H1 (cell line): Measurements from ENCODE around the gene CSE1L. TPM values are rescaled to one million over a fixed set of nuclear protein-coding genes. Genes with fewer than 3 reads are reported as not detected.

ENCODE experiments used
- CTCF ChIA-PET: fragments of 300-600 bp; sonication (Branson Sonifier 250); formaldehyde crosslinking; loops from one replicate; lab custom pipeline; 2021; ENCODE audit not compliant: partially characterized antibody; lab: Charles Lee
- POLR2A ChIA-PET: fragments of 300-600 bp; sonication (Branson Sonifier 250); formaldehyde crosslinking; loops from one replicate; lab custom pipeline; 2021; ENCODE audit warnings: inconsistent platforms; ENCODE audit not compliant: partially characterized antibody; lab: Charles Lee
- DNase-seq, 2 experiments: peaks; one replicate each; pipeline versions ENCODE4 v3.0.0 to v3.0.0-alpha.2; 2010 to 2022; ENCODE audit warnings: low spot score in 2 of 2, low read depth in 1 of 2, mixed read lengths in 1 of 2
- FAIRE-seq: peaks from 2 replicates; lab custom pipeline; 2011; peaks lifted over from hg19 to GRCh38; lab: Jason Lieb, UNC
- H2AFZ ChIP-seq: 2 replicates; pipeline ENCODE4 v1.8.1; 2012; ENCODE audit warnings: low read length, inconsistent platforms
- H2AK5ac ChIP-seq: 2 replicates; pipeline ENCODE4 v1.6.1; 2013; ENCODE audit warnings: low read depth, low read length
- H2BK120ac ChIP-seq: replicated peaks from 2 replicates; pipeline ENCODE3; 2013; ENCODE audit warnings: low read depth, low read length, inconsistent platforms
- H2BK12ac ChIP-seq: 2 replicates; pipeline ENCODE4 v1.6.1; 2013; ENCODE audit warnings: low read depth, low read length
- H2BK15ac ChIP-seq: 2 replicates; pipeline ENCODE4 v1.6.1; 2013; ENCODE audit warnings: low read length
- H2BK20ac ChIP-seq: 2 replicates; pipeline ENCODE4 v1.6.1; 2013; ENCODE audit warnings: low read length
- H2BK5ac ChIP-seq: 2 replicates; pipeline ENCODE4 v1.6.1; 2013; ENCODE audit warnings: low read depth, low read length
- H3K14ac ChIP-seq: 2 replicates; pipeline ENCODE4 v1.6.1; 2013; ENCODE audit warnings: inconsistent platforms; ENCODE audit not compliant: insufficient read length
- H3K18ac ChIP-seq: 2 replicates; pipeline ENCODE4 v1.6.1; 2013; ENCODE audit warnings: low read length; ENCODE audit errors: extremely low read depth
- H3K23ac ChIP-seq: 2 replicates; pipeline ENCODE4 v1.6.1; 2013; ENCODE audit warnings: inconsistent platforms; ENCODE audit not compliant: insufficient read length
- H3K23me2 ChIP-seq: 2 replicates; pipeline ENCODE4 v1.6.1; 2013; ENCODE audit warnings: low read depth, low read length
- H3K27ac ChIP-seq: 2 replicates; pipeline ENCODE4 v1.6.1; 2011; ENCODE audit warnings: low read depth, low read length, inconsistent platforms
- H3K27me3 ChIP-seq, 4 experiments: replicated peaks in 1 of 4; 1 replicate in 1 of 4; 2 replicates in 3 of 4; pipeline versions ENCODE4 v1.6.1 to v1.8.1; 2011 to 2013; ENCODE audit warnings: low read length in 3 of 4, mild to moderate bottlenecking in 3 of 4, inconsistent platforms in 2 of 4, mixed read lengths in 2 of 4, moderate library complexity in 1 of 4; ENCODE audit not compliant: control insufficient read depth in 3 of 4, insufficient read depth in 3 of 4; ENCODE audit errors: extremely low read depth in 1 of 4
- H3K36me3 ChIP-seq, 4 experiments: 2 replicates each; pipeline versions ENCODE4 v1.6.1 to v1.8.1; 2011 to 2013; ENCODE audit warnings: mild to moderate bottlenecking in 4 of 4, low read length in 3 of 4, moderate library complexity in 2 of 4, control low read depth in 1 of 4, inconsistent platforms in 1 of 4; ENCODE audit not compliant: insufficient read depth in 4 of 4, control insufficient read depth in 2 of 4
- H3K4ac ChIP-seq: replicated peaks from 2 replicates; pipeline ENCODE3; 2013; ENCODE audit warnings: low read length, low read depth, mixed read lengths, inconsistent platforms; ENCODE audit not compliant: insufficient read length
- H3K4me1 ChIP-seq, 4 experiments: replicated peaks in 1 of 4; 1 replicate in 1 of 4; 2 replicates in 3 of 4; pipeline versions ENCODE4 v1.6.1 to v1.8.1; 2011 to 2013; ENCODE audit warnings: low read length in 3 of 4, inconsistent platforms in 2 of 4, mixed read lengths in 1 of 4; ENCODE audit not compliant: insufficient read depth in 4 of 4, control insufficient read depth in 3 of 4
- H3K4me2 ChIP-seq, 2 experiments: 2 replicates each; pipeline versions ENCODE4 v1.6.1 to v1.8.1; 2011 to 2013; ENCODE audit warnings: low read depth in 2 of 2, low read length in 2 of 2, control low read depth in 1 of 2, inconsistent platforms in 1 of 2, mild to moderate bottlenecking in 1 of 2; ENCODE audit not compliant: insufficient read depth in 1 of 2
- H3K4me3 ChIP-seq, 4 experiments: fragments of 200-600, 300-600 bp in 1 of 4; sonication (generic), shearing (Covaris generic), sonication (Bioruptor Twin) in 1 of 4; 2 replicates each; pipeline versions ENCODE4 v1.5.1 to v1.8.1; 2011 to 2016; ENCODE audit warnings: low read length in 4 of 4, low read depth in 3 of 4, control low read depth in 2 of 4, inconsistent platforms in 2 of 4, mild to moderate bottlenecking in 2 of 4, mixed read lengths in 1 of 4, moderate library complexity in 1 of 4; ENCODE audit not compliant: insufficient read depth in 2 of 4; ENCODE audit errors: extremely low read depth in 1 of 4
- H3K56ac ChIP-seq: replicated peaks from 2 replicates; pipeline ENCODE3; 2013; ENCODE audit warnings: low read depth, mild to moderate bottlenecking, mixed read lengths, low read length, inconsistent platforms; ENCODE audit not compliant: insufficient read length
- H3K79me1 ChIP-seq: 2 replicates; pipeline ENCODE4 v1.6.1; 2013; ENCODE audit warnings: low read depth, low read length, control low read depth
- H3K79me2 ChIP-seq, 2 experiments: 2 replicates each; pipeline versions ENCODE4 v1.6.1 to v1.8.1; 2012 to 2013; ENCODE audit warnings: low read length in 2 of 2, mild to moderate bottlenecking in 2 of 2, inconsistent platforms in 1 of 2; ENCODE audit not compliant: insufficient read depth in 2 of 2, control insufficient read depth in 1 of 2
- H3K9ac ChIP-seq, 4 experiments: replicated peaks in 1 of 4; 1 replicate in 1 of 4; 2 replicates in 3 of 4; pipeline versions ENCODE4 v1.6.1 to v1.8.1; 2011 to 2013; ENCODE audit warnings: low read depth in 3 of 4, low read length in 3 of 4, control low read depth in 2 of 4, mild to moderate bottlenecking in 2 of 4, moderate library complexity in 2 of 4, inconsistent platforms in 1 of 4; ENCODE audit errors: extremely low read depth in 1 of 4
- H3K9me3 ChIP-seq, 2 experiments: 2 replicates each; pipeline versions ENCODE4 v1.6.1 to v1.8.1; 2012 to 2013; ENCODE audit warnings: mild to moderate bottlenecking in 2 of 2, moderate library complexity in 2 of 2, control low read depth in 1 of 2, inconsistent platforms in 1 of 2, low read depth in 1 of 2, low read length in 1 of 2, mixed read lengths in 1 of 2; ENCODE audit not compliant: insufficient read depth in 2 of 2
- H4K20me1 ChIP-seq, 2 experiments: replicated peaks in 1 of 2; 2 replicates each; pipeline versions ENCODE3 to v1.8.1; 2011 to 2013; ENCODE audit warnings: inconsistent platforms in 2 of 2, low read length in 2 of 2, mild to moderate bottlenecking in 1 of 2; ENCODE audit not compliant: insufficient read depth in 2 of 2, control insufficient read depth in 1 of 2
- H4K5ac ChIP-seq: 2 replicates; pipeline ENCODE4 v1.6.1; 2013; ENCODE audit warnings: low read length, low read depth, mixed read lengths, inconsistent platforms; ENCODE audit not compliant: insufficient read length
- H4K8ac ChIP-seq: 2 replicates; pipeline ENCODE4 v1.8.0; 2013; ENCODE audit warnings: mild to moderate bottlenecking, moderate library complexity, low read length, inconsistent platforms; ENCODE audit not compliant: insufficient read depth; ENCODE audit errors: extremely low read depth
- H4K91ac ChIP-seq: replicated peaks from 2 replicates; pipeline ENCODE3; 2013; ENCODE audit warnings: low read length, mixed read lengths, inconsistent platforms; ENCODE audit not compliant: insufficient read length
- ATF3 ChIP-seq: IDR thresholded peaks from 2 replicates; pipeline ENCODE4 v1.6.1; 2011; ENCODE audit warnings: low read depth, mild to moderate bottlenecking, low read length; ENCODE audit not compliant: insufficient read depth
- CBX8 ChIP-seq: fragments of 300-800, 300-1000 bp; sonication (generic); IDR thresholded peaks from 2 replicates; pipeline ENCODE4 v1.7.1; 2016; ENCODE audit warnings: low read depth, low read length, borderline replicate concordance
- CTBP2 ChIP-seq: IDR thresholded peaks from 2 replicates; pipeline ENCODE4 v1.7.0; 2011; ENCODE audit warnings: borderline replicate concordance, mild to moderate bottlenecking, moderate library complexity, mixed read lengths, low read length; ENCODE audit not compliant: insufficient read depth, insufficient read length
- MAFK ChIP-seq: IDR thresholded peaks from 2 replicates; pipeline ENCODE4 v1.6.1; 2012; ENCODE audit warnings: low read depth, mild to moderate bottlenecking, improper control_type of control experiment, low read length
- POLR2A ChIP-seq, 2 experiments: IDR thresholded peaks; 1 replicate in 1 of 2; 2 replicates in 1 of 2; pipeline ENCODE4 v1.6.1; 2011; ENCODE audit warnings: low read depth in 2 of 2, low read length in 2 of 2, mild to moderate bottlenecking in 2 of 2; ENCODE audit errors: control extremely low read depth in 1 of 2
- POU5F1 ChIP-seq: IDR thresholded peaks from 2 replicates; pipeline ENCODE4 v1.6.1; 2011; ENCODE audit warnings: low read depth, mild to moderate bottlenecking, low read length, moderate library complexity
- RBBP5 ChIP-seq: IDR thresholded peaks from 2 replicates; pipeline ENCODE4 v1.7.1; 2012; ENCODE audit warnings: low read depth, mild to moderate bottlenecking, inconsistent platforms, low read length, moderate library complexity, borderline replicate concordance
- TBP ChIP-seq: IDR thresholded peaks from 2 replicates; pipeline ENCODE4 v1.6.1; 2011; ENCODE audit warnings: low read depth, low read length, improper control_type of control experiment
- TCF12 ChIP-seq: IDR thresholded peaks from 2 replicates; pipeline ENCODE4 v1.6.1; 2011; ENCODE audit warnings: low read depth, mild to moderate bottlenecking, low read length
- WGBS, 2 experiments: shearing (Covaris generic) in 1 of 2; methylation state at CpG; one replicate each; pipeline versions ENCODE4 v1.1.6 to v1.1.7; 2013 to 2015; ENCODE audit warnings: low lambda C conversion rate in 2 of 2, mixed read lengths in 2 of 2, inconsistent platforms in 1 of 2, low coverage in 1 of 2, missing lambda C conversion rate in 1 of 2; ENCODE audit not compliant: insufficient replicate concordance in 2 of 2, insufficient coverage in 1 of 2, insufficient read length in 1 of 2; ENCODE audit errors: extremely low coverage in 1 of 2, missing lambda C conversion rate in 1 of 2; 5-methylcytosine and 5-hydroxymethylcytosine counted together
- polyA plus RNA-seq, 7 experiments: library from polyadenylated mRNA; depleted of rRNA in 3 of 7; stranded (reverse) in 5 of 7; unstranded in 2 of 7; fragments of >200 nt in 5 of 7; fragments of 200-250 nt in 2 of 7; gene quantifications; 1 replicate in 5 of 7; 2 replicates in 1 of 7; 4 replicates in 1 of 7; pipeline versions ENCODE4 v1.2.1 to v1.2.3, GENCODE V29; 2011 to 2013; ENCODE audit warnings: missing spikeins in 2 of 7, mixed read lengths in 2 of 7
- total RNA-seq: library from RNA; stranded (reverse); fragmentation: NEBNext Ultra II Directional; extraction: Animal tissue kit (Norgen Biotek cat#: 25700); gene quantifications from 2 replicates; pipeline ENCODE4 v1.2.1, GENCODE V29; 2021
- TF ChIP-seq, protein P1 (sequence below): IDR thresholded peaks from 2 replicates; pipeline ENCODE4 v1.6.1; 2012; ENCODE audit warnings: low read length, inconsistent platforms

CSE1L gene
- total and polyA plus RNA-seq, 2 of the 8 experiments (the other 6 are each of a cell fraction or from before 2014, with no cell fraction given), result 94.1 to 269 TPM

DNA sequence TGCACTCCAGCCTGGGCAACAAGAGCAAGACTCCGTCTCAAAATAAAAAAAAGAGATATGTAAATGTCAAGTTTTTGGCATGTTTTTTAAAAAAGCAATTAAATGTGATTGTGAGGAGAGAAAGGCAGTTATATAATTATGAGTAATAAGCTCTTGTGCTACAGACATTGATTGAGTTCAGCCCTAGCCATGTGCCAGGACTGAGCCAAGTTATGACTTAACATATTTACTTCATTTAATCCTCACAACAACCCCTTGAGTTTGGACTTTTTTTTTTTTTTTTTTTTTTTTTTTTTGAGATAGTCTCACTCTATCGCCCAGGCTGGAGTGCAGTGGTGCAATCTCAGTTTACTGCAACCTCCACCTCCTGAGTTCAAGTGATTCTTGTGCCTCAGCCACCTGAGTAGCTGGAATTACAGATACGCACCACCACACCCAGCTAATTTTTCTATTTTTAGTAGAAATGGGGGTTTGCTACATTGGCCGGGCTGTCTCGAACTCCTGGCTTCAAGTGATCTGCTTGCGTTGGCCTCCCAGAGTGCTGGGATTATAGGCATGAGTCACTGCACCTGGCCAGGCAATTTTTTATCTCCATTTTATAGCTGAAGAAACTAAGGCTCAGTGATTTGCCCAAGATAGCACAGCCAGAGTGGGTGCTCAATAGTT is 15.0 kb upstream of the CSE1L start:
- no peak overlapping the region for H3K18ac ChIP-seq
- FAIRE-seq (no peak), DNase-seq (no peak)
- CTCF ChIA-PET, result interaction anchor here (0.8 kb wide), 1 partner anchor 11 kb away, joined by 3 read pairs; no protein-coding TSS in a partner anchor
- H3K23ac ChIP-seq, result no peak overlapping the region
- H2BK5ac ChIP-seq, result no peak overlapping the region
- H3K4ac ChIP-seq, result no peak overlapping the region
- WGBS, 2 experiments, result 89% methylated on average over 5 of the region's 6 CpGs; no CpG with 5 or more reads in 1 of the 2 experiments
- H3K9ac ChIP-seq, result no peak overlapping the region
- no peak overlapping the region for H4K5ac ChIP-seq
- no peak overlapping the region for H3K4me3 ChIP-seq
- no peak overlapping the region for H2AK5ac ChIP-seq
- H3K9me3 ChIP-seq, result no peaks in the 10 kb centered on the region
- H2BK20ac ChIP-seq, result no peak overlapping the region
- peaks cover 0 to 4% (median 0%) of the 10 kb centered on the region in 4 experiments; a peak in 1 of 7 replicates for H3K4me1 ChIP-seq
- H2AFZ ChIP-seq, result no peak overlapping the region
- no peak overlapping the region for H3K14ac ChIP-seq
- H4K91ac ChIP-seq, result no peak overlapping the region
- no peak overlapping the region for H3K4me2 ChIP-seq
- no peak overlapping the region for H3K27ac ChIP-seq
- no peaks in the 10 kb centered on the region for H3K23me2 ChIP-seq
- POLR2A ChIA-PET, result interaction anchor here (1.1 to 1.5 kb wide), 3 partner anchors 11 to 21 kb away, joined by 4 read pairs; partner anchors contain the start of gene CSE1L
- no peak overlapping the region for H3K56ac ChIP-seq
- peaks cover 2 to 34% (median 19%) of the 10 kb centered on the region in 4 experiments; a peak in 5 of 8 replicates for H3K36me3 ChIP-seq
- no peak overlapping the region for H4K8ac ChIP-seq
- no peaks in the 10 kb centered on the region for H3K79me1 ChIP-seq
- peaks cover 0 to 2% of the 10 kb centered on the region in 2 experiments for H4K20me1 ChIP-seq
- no peak overlapping the region for H2BK120ac ChIP-seq
- no peak overlapping the region for H2BK12ac ChIP-seq
- no peak overlapping the region for H2BK15ac ChIP-seq
- no peaks in the 10 kb centered on the region for H3K27me3 ChIP-seq
- H3K79me2 ChIP-seq, result no peaks in the 10 kb centered on the region
- TF ChIP-seq TCF12 (no peak), ATF3 (no peak), RBBP5 (no peak), TBP (no peak), POLR2A (IDR thresholded peaks at IDR 0.05; ENCODE audit: control extremely low read depth in 1 of 2, low read depth in 2 of 2, low read length in 2 of 2) (no peak), CTBP2 (no peak), POU5F1 (no peak), MAFK (no peak), CBX8 (no peak)
- TF ChIP-seq, protein P1, sequence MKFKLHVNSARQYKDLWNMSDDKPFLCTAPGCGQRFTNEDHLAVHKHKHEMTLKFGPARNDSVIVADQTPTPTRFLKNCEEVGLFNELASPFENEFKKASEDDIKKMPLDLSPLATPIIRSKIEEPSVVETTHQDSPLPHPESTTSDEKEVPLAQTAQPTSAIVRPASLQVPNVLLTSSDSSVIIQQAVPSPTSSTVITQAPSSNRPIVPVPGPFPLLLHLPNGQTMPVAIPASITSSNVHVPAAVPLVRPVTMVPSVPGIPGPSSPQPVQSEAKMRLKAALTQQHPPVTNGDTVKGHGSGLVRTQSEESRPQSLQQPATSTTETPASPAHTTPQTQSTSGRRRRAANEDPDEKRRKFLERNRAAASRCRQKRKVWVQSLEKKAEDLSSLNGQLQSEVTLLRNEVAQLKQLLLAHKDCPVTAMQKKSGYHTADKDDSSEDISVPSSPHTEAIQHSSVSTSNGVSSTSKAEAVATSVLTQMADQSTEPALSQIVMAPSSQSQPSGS, result no peak
